ENCODE measurements around the gene CSTA. TPM values are rescaled to one million over a fixed set of nuclear protein-coding genes. Genes with fewer than 3 reads are reported as not detected.

CSTA gene
- total RNA-seq, 3 donors from 2014 or later (not counting 1 experiment from before 2014, with no cell fraction given) = 3.1 to 7.8 (median 4.0) TPM

- H3K4me3 ChIP-seq (ENCODE audit: low read length) = no peak overlapping the region
- no peaks in the 10 kb centered on the region for H3K36me3 ChIP-seq (ENCODE audit: control insufficient read depth, insufficient read depth, low read length)
- Mint-ChIP-seq H3K27me3 (ENCODE audit: low read depth in 2 of 2) (peaks cover 7 to 17% of the 10 kb centered on the region in 2 donors), H3K36me3 (no peaks in the 10 kb centered on the region), H3K4me3 (no peak overlapping the region), H3K9me3 (no peaks in the 10 kb centered on the region), H3K4me1 (no peaks in the 10 kb centered on the region), H3K27ac (no peak overlapping the region)
- TF ChIP-seq CTCF (IDR thresholded peaks at IDR 0.05) = no peak
- H3K27me3 ChIP-seq (ENCODE audit: control insufficient read depth, insufficient read depth, low read length) = no peaks in the 10 kb centered on the region
- no peaks in the 10 kb centered on the region for H3K9me3 ChIP-seq (ENCODE audit: control insufficient read depth, insufficient read depth, low read length)
- ATAC-seq (no peak), DNase-seq (no peak)
- no peaks in the 10 kb centered on the region for H3K4me1 ChIP-seq (ENCODE audit: control insufficient read depth, insufficient read depth, low read length)
- intact Hi-C loops (cut with micrococcal nuclease) = loop anchor here (10.0 kb wide), 1 partner anchor 203 kb away; no protein-coding TSS in a partner anchor
- H3K27ac ChIP-seq (ENCODE audit: low read length) = no peak overlapping the region
Measured at GRCh38 chr3:122307976-122308375, 17.1 kb upstream of the CSTA start.

- WGBS (ENCODE audit: insufficient coverage) = no CpG with 5 or more reads among the region's 1 CpG
- H3K9me3 Mint-ChIP-seq = no peaks in the 10 kb centered on the region
- ATAC-seq = no peak
- Histone ChIP-seq H3K4me3 (ENCODE audit: low read length) (no peak overlapping the region), H3K27ac (ENCODE audit: low read length) (no peak overlapping the region), H3K36me3 (ENCODE audit: control insufficient read depth, insufficient read depth, low read length) (no peaks in the 10 kb centered on the region), H3K27me3 (ENCODE audit: control insufficient read depth, insufficient read depth, low read length) (no peaks in the 10 kb centered on the region), H3K9me3 (ENCODE audit: control insufficient read depth, insufficient read depth, low read length) (no peaks in the 10 kb centered on the region), H3K4me1 (ENCODE audit: control insufficient read depth, insufficient read depth, low read length) (no peaks in the 10 kb centered on the region)
- intact Hi-C loops (cut with micrococcal nuclease) = no loop called here
- H3K36me3 Mint-ChIP-seq = no peaks in the 10 kb centered on the region
- no peak for TF ChIP-seq CTCF (IDR thresholded peaks at IDR 0.05)
- H3K27ac Mint-ChIP-seq = no peak overlapping the region
- H3K4me1 Mint-ChIP-seq = no peaks in the 10 kb centered on the region
- DNase-seq = no peak
- peaks cover 7 to 12% of the 10 kb centered on the region in 2 donors for H3K27me3 Mint-ChIP-seq (ENCODE audit: low read depth in 2 of 2)
- H3K4me3 Mint-ChIP-seq = no peak overlapping the region
Measured at GRCh38 chr3:122310361-122310760, 14.7 kb upstream of the CSTA start.

- no peak overlapping the region for H3K4me3 Mint-ChIP-seq
- Histone ChIP-seq H3K9me3 (ENCODE audit: control insufficient read depth, insufficient read depth, low read length) (no peaks in the 10 kb centered on the region), H3K27me3 (ENCODE audit: control insufficient read depth, insufficient read depth, low read length) (no peaks in the 10 kb centered on the region), H3K27ac (ENCODE audit: low read length) (no peak overlapping the region), H3K4me1 (ENCODE audit: control insufficient read depth, insufficient read depth, low read length) (no peaks in the 10 kb centered on the region), H3K4me3 (ENCODE audit: low read length) (no peak overlapping the region), H3K36me3 (ENCODE audit: control insufficient read depth, insufficient read depth, low read length) (no peaks in the 10 kb centered on the region)
- no peaks in the 10 kb centered on the region for H3K36me3 Mint-ChIP-seq
- H3K27me3 Mint-ChIP-seq (ENCODE audit: low read depth in 2 of 2) = peaks cover 5 to 13% of the 10 kb centered on the region in 2 donors
- intact Hi-C loops (cut with micrococcal nuclease) = no loop called here
- DNase-seq (no peak), ATAC-seq (peak in 1 of 3 donors; percentile 52)
- no peaks in the 10 kb centered on the region for H3K9me3 Mint-ChIP-seq
- TF ChIP-seq CTCF (IDR thresholded peaks at IDR 0.05) = no peak
- H3K27ac Mint-ChIP-seq = no peak overlapping the region
- H3K4me1 Mint-ChIP-seq = no peaks in the 10 kb centered on the region
Measured at GRCh38 chr3:122312826-122313225, 12.2 kb upstream of the CSTA start.

GRCh38 chr3:122313281-122313680 lies 11.8 kb upstream of the CSTA start:
- H3K4me1 ChIP-seq (ENCODE audit: control insufficient read depth, insufficient read depth, low read length) = no peaks in the 10 kb centered on the region
- no peak overlapping the region for H3K27ac Mint-ChIP-seq
- H3K9me3 ChIP-seq (ENCODE audit: control insufficient read depth, insufficient read depth, low read length) = no peaks in the 10 kb centered on the region
- ATAC-seq (no peak), DNase-seq (no peak)
- TF ChIP-seq CTCF (IDR thresholded peaks at IDR 0.05) = no peak
- H3K36me3 ChIP-seq (ENCODE audit: control insufficient read depth, insufficient read depth, low read length) = no peaks in the 10 kb centered on the region
- H3K27me3 ChIP-seq (ENCODE audit: control insufficient read depth, insufficient read depth, low read length) = no peaks in the 10 kb centered on the region
- no peak overlapping the region for H3K4me3 ChIP-seq (ENCODE audit: low read length)
- no peaks in the 10 kb centered on the region for H3K36me3 Mint-ChIP-seq
- H3K9me3 Mint-ChIP-seq = no peaks in the 10 kb centered on the region
- intact Hi-C loops (cut with micrococcal nuclease) = no loop called here
- H3K4me3 Mint-ChIP-seq = no peak overlapping the region
- H3K27me3 Mint-ChIP-seq (ENCODE audit: low read depth in 2 of 2) = peaks cover 9 to 17% of the 10 kb centered on the region in 2 donors
- no peak overlapping the region for H3K27ac ChIP-seq (ENCODE audit: low read length)
- no peaks in the 10 kb centered on the region for H3K4me1 Mint-ChIP-seq
- WGBS (ENCODE audit: insufficient coverage) = 26% methylated on average over 2 of the region's 3 CpGs

Data from natural killer cell (primary cell).